Testis (tissue), 3 donors: ENCODE measurements around the gene ZNF69. TPM values are rescaled to one million over a fixed set of nuclear protein-coding genes. Genes with fewer than 3 reads are reported as not detected.
A peak's percentile ranks its signal among the peaks of the same experiment; 100 is the strongest.
"Not testable (repeated sequence)": the region's sequence is repeated elsewhere in the genome, so short reads cannot be mapped to it uniquely, and the experiment has no call there.

Source experiments
- DNase-seq: peaks from one replicate; pipeline ENCODE4 v3.0.0-alpha.2; 2019
- H3K27ac ChIP-seq, 2 donors: fragments of 200-600 bp; sonication (generic); one replicate each; pipeline ENCODE4 v1.5.1; 2019
- H3K27me3 ChIP-seq: fragments of 200-600 bp; sonication (generic); one replicate; pipeline ENCODE4 v1.5.1; 2019
- H3K36me3 ChIP-seq: fragments of 200-600 bp; sonication (generic); one replicate; pipeline ENCODE4 v1.5.1; 2017; ENCODE audit warnings: low read depth; ENCODE audit errors: missing control alignments
- H3K4me1 ChIP-seq: fragments of 200-600 bp; sonication (generic); one replicate; pipeline ENCODE4 v1.5.1; 2019
- H3K4me3 ChIP-seq, 2 donors: fragments of 200-600 bp; sonication (generic); one replicate each; pipeline ENCODE4 v1.5.1; 2017 to 2019
- H3K9me3 ChIP-seq: fragments of 200-600 bp; sonication (generic); one replicate; pipeline ENCODE4 v1.5.1; 2017
- CTCF ChIP-seq, 3 experiments: fragments of 450-650 bp in 2 of 3; fragments of 200-600 bp in 1 of 3; sonication (generic) in 1 of 3; IDR thresholded peaks; one replicate each; pipeline ENCODE4 v1.5.1; 2016 to 2019; ENCODE audit warnings: antibody characterized with exemption in 3 of 3, mild to moderate bottlenecking in 2 of 3, moderate library complexity in 1 of 3
- POLR2A ChIP-seq: fragments of 450-650 bp; IDR thresholded peaks from one replicate; pipeline ENCODE4 v1.6.1; 2017; ENCODE audit warnings: antibody characterized with exemption, mild to moderate bottlenecking, moderate library complexity
- WGBS, 2 donors: methylation state at CpG; one replicate each; pipeline ENCODE4 v1.1.5; 2018; 5-methylcytosine and 5-hydroxymethylcytosine counted together
- intact Hi-C: fragments of 100-400 bp; cut with DNase I; formaldehyde crosslinking; loops from one replicate; pipeline ENCODE4 v1.15.1; 2023; ENCODE audit warnings: low total_unique reads
- polyA plus RNA-seq: library from polyadenylated mRNA; stranded (reverse); fragments of 350-450 nt; fragmentation: Illumina TruSeq; extraction: RNeasy Lipid Tissue Mini Kit (QIAGEN cat#74804); gene quantifications from one replicate; pipeline ENCODE4 v1.2.3, GENCODE V29; 2014; ENCODE audit warnings: low read depth, low replicate concordance; ENCODE audit not compliant: insufficient read depth
- total RNA-seq, 2 donors: library from RNA; depleted of rRNA; stranded (reverse); fragments of >200 nt; gene quantifications; one replicate each; pipeline ENCODE4 v1.2.3, GENCODE V29; 2016

Gene ZNF69
- total and polyA plus RNA-seq, 3 donors from 2014 or later, result 2.5 to 39.8 (median 31.7) TPM

GRCh38 chr19:11861301-11861700 is 26.3 kb upstream of the ZNF69 start:
- Histone ChIP-seq H3K27me3 (no peaks in the 10 kb centered on the region), H3K4me1 (no peaks in the 10 kb centered on the region), H3K36me3 (no peaks in the 10 kb centered on the region), H3K27ac (no peak overlapping the region), H3K4me3 (no peak overlapping the region), H3K9me3 (no peaks in the 10 kb centered on the region)
- no peak for DNase-seq
- no peak for TF ChIP-seq POLR2A
- TF ChIP-seq CTCF (IDR thresholded peaks at IDR 0.05), result no peak
- intact Hi-C loops, result no loop called here
- 91 to 100% methylated on average over 2 of the region's 2 CpGs for WGBS, 2 donors

DNA sequence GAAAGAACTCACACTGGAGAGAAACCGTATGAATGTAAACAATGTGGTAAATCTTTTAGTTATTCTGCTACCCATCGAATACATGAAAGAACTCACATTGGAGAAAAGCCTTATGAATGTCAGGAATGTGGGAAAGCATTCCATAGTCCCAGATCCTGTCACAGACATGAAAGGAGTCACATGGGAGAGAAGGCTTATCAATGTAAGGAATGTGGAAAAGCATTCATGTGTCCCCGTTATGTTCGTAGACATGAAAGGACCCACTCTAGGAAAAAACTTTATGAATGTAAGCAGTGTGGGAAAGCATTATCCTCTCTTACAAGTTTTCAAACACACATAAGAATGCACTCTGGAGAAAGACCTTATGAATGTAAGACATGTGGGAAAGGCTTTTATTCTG is 19.8 kb upstream of the ZNF69 start:
- WGBS, 2 donors, result 91 to 95% methylated on average over 4 of the region's 4 CpGs
- H3K4me3 ChIP-seq, H3K4me1 ChIP-seq, H3K27me3 ChIP-seq, DNase-seq, intact Hi-C loops, H3K27ac ChIP-seq, H3K36me3 ChIP-seq, H3K9me3 ChIP-seq: not testable (repeated sequence)

DNA sequence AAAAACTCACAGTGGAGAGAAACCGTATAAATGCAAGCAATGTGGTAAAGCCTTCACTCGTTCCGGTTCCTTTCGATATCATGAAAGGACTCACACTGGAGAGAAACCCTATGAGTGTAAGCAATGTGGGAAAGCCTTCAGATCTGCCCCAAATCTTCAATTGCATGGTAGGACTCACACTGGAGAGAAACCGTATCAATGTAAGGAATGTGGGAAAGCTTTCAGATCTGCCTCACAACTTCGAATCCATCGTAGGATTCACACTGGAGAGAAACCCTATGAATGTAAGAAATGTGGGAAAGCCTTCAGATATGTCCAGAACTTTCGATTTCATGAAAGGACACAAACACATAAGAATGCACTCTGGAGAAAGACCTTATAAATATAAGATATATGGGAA is 19.4 kb upstream of the ZNF69 start:
- 93 to 97% methylated on average over 8 of the region's 8 CpGs for WGBS, 2 donors
- no peaks in the 10 kb centered on the region for H3K36me3 ChIP-seq
- no peaks in the 10 kb centered on the region for H3K4me1 ChIP-seq
- no peak for TF ChIP-seq POLR2A
- H3K27me3 ChIP-seq, result no peaks in the 10 kb centered on the region
- no peaks in the 10 kb centered on the region for H3K9me3 ChIP-seq
- no peak for DNase-seq
- intact Hi-C loops, result no loop called here
- no peak overlapping the region for H3K4me3 ChIP-seq
- H3K27ac ChIP-seq, result no peak overlapping the region

GRCh38 chr19:11872624-11873023 is 15.0 kb upstream of the ZNF69 start:
- Histone ChIP-seq H3K9me3 (no peaks in the 10 kb centered on the region), H3K27me3 (no peaks in the 10 kb centered on the region), H3K27ac (no peak overlapping the region), H3K4me1 (no peaks in the 10 kb centered on the region), H3K4me3 (no peak overlapping the region), H3K36me3 (no peaks in the 10 kb centered on the region)
- no peak for DNase-seq
- intact Hi-C loops, result no loop called here
- 92 to 94% methylated on average over 9 of the region's 9 CpGs for WGBS, 2 donors
- TF ChIP-seq CTCF (IDR thresholded peaks at IDR 0.05), result no peak
- TF ChIP-seq POLR2A, result no peak

DNA sequence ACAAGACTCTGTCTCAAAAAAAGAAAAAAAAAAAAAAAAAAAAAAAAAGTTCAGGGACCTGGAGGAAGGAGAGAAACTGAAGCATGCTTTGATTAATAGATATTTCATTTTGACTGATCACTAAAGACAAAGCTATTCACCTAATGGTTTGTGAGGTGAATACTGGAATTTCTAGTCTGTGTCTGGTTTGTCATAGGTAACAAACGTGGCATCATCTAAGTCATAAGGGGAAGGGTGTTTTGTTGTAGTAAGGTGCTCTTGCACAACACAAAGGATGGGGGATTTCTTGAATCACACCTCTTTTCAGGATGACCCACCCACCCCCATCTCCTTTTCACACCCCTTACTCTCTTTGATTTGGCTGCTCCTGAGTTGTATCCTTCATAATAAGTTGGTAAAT is 13.8 kb upstream of the ZNF69 start:
- intact Hi-C loops, result no loop called here
- no peak overlapping the region for H3K27ac ChIP-seq
- 90 to 92% methylated on average over 1 of the region's 1 CpG for WGBS, 2 donors
- DNase-seq, result no peak
- TF ChIP-seq POLR2A (no peak), CTCF (IDR thresholded peaks at IDR 0.05) (no peak)
- no peaks in the 10 kb centered on the region for H3K36me3 ChIP-seq
- no peaks in the 10 kb centered on the region for H3K27me3 ChIP-seq
- H3K9me3 ChIP-seq, result no peaks in the 10 kb centered on the region
- H3K4me1 ChIP-seq, result no peaks in the 10 kb centered on the region
- H3K4me3 ChIP-seq, result no peak overlapping the region

DNA sequence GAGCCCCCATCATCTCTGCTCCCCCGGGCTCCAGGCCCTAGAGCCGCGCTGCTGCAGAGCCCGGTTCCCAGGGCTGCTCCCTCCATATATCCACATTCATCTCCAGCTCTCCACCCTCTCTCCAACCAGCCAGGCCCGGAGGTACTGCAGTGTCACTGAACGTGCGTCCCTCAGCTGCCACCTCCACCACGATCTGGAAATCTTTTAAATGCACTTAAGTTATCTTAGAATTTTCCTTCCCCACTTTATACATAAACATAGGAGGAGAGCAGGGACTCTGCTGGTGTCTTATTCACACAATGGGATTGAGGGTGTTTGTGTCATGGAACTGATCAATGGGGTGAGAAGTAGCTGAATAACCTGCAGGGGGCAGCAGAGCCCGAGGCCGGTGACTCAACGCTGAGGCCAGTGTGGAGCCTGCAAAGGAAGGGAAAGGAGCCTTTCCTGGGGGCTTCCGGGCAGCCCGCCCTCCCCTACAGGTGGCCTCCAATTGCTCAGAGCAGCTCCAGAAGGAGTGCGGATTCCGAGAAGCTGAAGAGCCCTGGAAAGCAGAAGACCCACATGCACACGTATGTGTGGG is 7.8 kb upstream of the ZNF69 start:
- H3K27ac ChIP-seq, H3K4me1 ChIP-seq, H3K9me3 ChIP-seq, H3K27me3 ChIP-seq, intact Hi-C loops, H3K36me3 ChIP-seq: not testable (repeated sequence)
- H3K4me3 ChIP-seq, result peak overlapping the region in 1 of 2 donors; percentile 12
- DNase-seq, result peak; percentile 60
- peak in 2 of 3 experiments; percentile 34 to 36 for TF ChIP-seq CTCF (IDR thresholded peaks at IDR 0.05)
- 64% methylated on average over 16 of the region's 16 CpGs for WGBS, 2 donors
